GM19438 (cell line): ENCODE results near the gene VPS33B.
A peak's percentile ranks its signal among the peaks of the same experiment; 100 is the strongest.

Experiments used
- ATAC-seq: cut with Tn5 transposase; IDR thresholded peaks from one replicate; pipeline ENCODE4 v1.9.1; 2021; ENCODE audit warnings: low read depth; ENCODE audit not compliant: unreplicated experiment

The VPS33B gene

GRCh38 chr15:90986790-90987507 lies 35.4 kb downstream of the VPS33B start:
- peak; percentile 76 for ATAC-seq

GRCh38 chr15:90982135-90982534 lies 40.3 kb downstream of the VPS33B start:
- ATAC-seq = no peak

GRCh38 chr15:90981681-90982080 lies 40.7 kb downstream of the VPS33B start:
- ATAC-seq = peak; percentile 62

GRCh38 chr15:90979582-90979981 lies 42.8 kb downstream of the VPS33B start:
- ATAC-seq = no peak

GRCh38 chr15:90974216-90974615 lies 48.2 kb downstream of the VPS33B start:
- ATAC-seq = no peak

- no peak for ATAC-seq
These were observed 50.3 kb downstream of the VPS33B start for GRCh38 chr15:90972133-90972532.

- no peak for ATAC-seq
These were observed 52.1 kb downstream of the VPS33B start for GRCh38 chr15:90970274-90970673.

- ATAC-seq = no peak
These were observed 54.0 kb downstream of the VPS33B start for GRCh38 chr15:90968434-90968833.

- ATAC-seq = no peak
These were observed 55.2 kb downstream of the VPS33B start for GRCh38 chr15:90967206-90967605.

GRCh38 chr15:90966262-90966661 lies 56.1 kb downstream of the VPS33B start:
- ATAC-seq = no peak

GRCh38 chr15:90962021-90962420 lies 60.4 kb downstream of the VPS33B start:
- no peak for ATAC-seq

- no peak for ATAC-seq
These were observed 61.9 kb downstream of the VPS33B start for GRCh38 chr15:90960298-90961091.

GRCh38 chr15:90959894-90960293 lies 62.5 kb downstream of the VPS33B start:
- ATAC-seq = no peak

- ATAC-seq = no peak
These were observed 63.3 kb downstream of the VPS33B start for GRCh38 chr15:90959028-90959595.

GRCh38 chr15:90957791-90958190 lies 64.6 kb downstream of the VPS33B start:
- no peak for ATAC-seq

GRCh38 chr15:90957031-90957790 lies 65.2 kb downstream of the VPS33B start:
- no peak for ATAC-seq

GRCh38 chr15:90956274-90957030 lies 65.9 kb downstream of the VPS33B start:
- peak; percentile 34 for ATAC-seq

- no peak for ATAC-seq
These were observed 66.6 kb downstream of the VPS33B start for GRCh38 chr15:90955624-90956273.

- peak; percentile 83 for ATAC-seq
These were observed 67.4 kb downstream of the VPS33B start, which contains the start of gene RCCD1 for GRCh38 chr15:90954712-90955623. RCCD1 (plus strand) TSS chr15:90954884; CDS start chr15:90956735, 1,851 bp downstream.
